KMS-11 (cell line): ENCODE measurements around the gene PIGQ.

Experiments
- H2AFZ ChIP-seq: fragments of 200-600 bp; sonication (generic); 2 replicates; pipeline ENCODE4 v1.6.1; 2016; ENCODE audit warnings: antibody characterized with exemption, mixed run types, low read depth
- H3K27ac ChIP-seq: fragments of 200-600 bp; sonication (generic); 2 replicates; pipeline ENCODE4 v1.6.1; 2016; ENCODE audit warnings: mild to moderate bottlenecking, mixed run types
- H3K27me3 ChIP-seq: fragments of 200-600 bp; sonication (generic); 2 replicates; pipeline ENCODE4 v1.6.1; 2017; ENCODE audit warnings: mild to moderate bottlenecking, low read depth, mixed run types, moderate library complexity; ENCODE audit not compliant: insufficient read depth
- H3K36me3 ChIP-seq: fragments of 200-600 bp; sonication (generic); 2 replicates; pipeline ENCODE4 v1.6.1; 2017; ENCODE audit warnings: mild to moderate bottlenecking, mixed run types; ENCODE audit not compliant: insufficient read depth
- H3K4me1 ChIP-seq: fragments of 200-600 bp; sonication (generic); 2 replicates; pipeline ENCODE4 v1.6.1; 2016; ENCODE audit warnings: mild to moderate bottlenecking, low read depth, mixed run types; ENCODE audit not compliant: poor library complexity, severe bottlenecking
- H3K4me2 ChIP-seq: fragments of 200-600 bp; sonication (generic); 2 replicates; pipeline ENCODE4 v1.7.0; 2016; ENCODE audit warnings: mild to moderate bottlenecking, mixed run types
- H3K4me3 ChIP-seq: fragments of 200-600 bp; sonication (generic); IDR thresholded peaks from 2 replicates; pipeline ENCODE4 v1.6.1; 2017; ENCODE audit warnings: low read depth, low read length, mixed read lengths; ENCODE audit not compliant: insufficient read depth
- H3K79me2 ChIP-seq: fragments of 200-600 bp; sonication (generic); 2 replicates; pipeline ENCODE4 v1.6.1; 2016; ENCODE audit warnings: low read depth, mixed run types; ENCODE audit not compliant: insufficient read depth
- H3K9ac ChIP-seq: fragments of 200-600 bp; sonication (generic); 2 replicates; pipeline ENCODE4 v1.6.1; 2016; ENCODE audit warnings: mild to moderate bottlenecking, mixed run types
- H4K20me1 ChIP-seq: fragments of 200-600 bp; sonication (generic); 2 replicates; pipeline ENCODE4 v1.6.1; 2016; ENCODE audit warnings: mild to moderate bottlenecking, mixed run types; ENCODE audit not compliant: insufficient read depth
- TF ChIP-seq, protein P1 (sequence below): fragments of 200-600 bp; sonication (generic); conservative IDR thresholded peaks from 2 replicates; pipeline ENCODE4 v1.6.1; 2017; ENCODE audit warnings: low read depth, mild to moderate bottlenecking, antibody characterized with exemption, low read length, moderate library complexity, mixed read lengths

PIGQ gene

GRCh38 chr16:593406-593805, 23.6 kb downstream of the PIGQ start:
- no peak overlapping the region for H3K9ac ChIP-seq
- H3K79me2 ChIP-seq, result peaks cover 30% of the 10 kb centered on the region
- H4K20me1 ChIP-seq, result no peaks in the 10 kb centered on the region
- no peaks in the 10 kb centered on the region for H3K36me3 ChIP-seq
- peaks cover 7% of the 10 kb centered on the region for H3K4me1 ChIP-seq
- no peaks in the 10 kb centered on the region for H3K27me3 ChIP-seq
- TF ChIP-seq, protein P1, sequence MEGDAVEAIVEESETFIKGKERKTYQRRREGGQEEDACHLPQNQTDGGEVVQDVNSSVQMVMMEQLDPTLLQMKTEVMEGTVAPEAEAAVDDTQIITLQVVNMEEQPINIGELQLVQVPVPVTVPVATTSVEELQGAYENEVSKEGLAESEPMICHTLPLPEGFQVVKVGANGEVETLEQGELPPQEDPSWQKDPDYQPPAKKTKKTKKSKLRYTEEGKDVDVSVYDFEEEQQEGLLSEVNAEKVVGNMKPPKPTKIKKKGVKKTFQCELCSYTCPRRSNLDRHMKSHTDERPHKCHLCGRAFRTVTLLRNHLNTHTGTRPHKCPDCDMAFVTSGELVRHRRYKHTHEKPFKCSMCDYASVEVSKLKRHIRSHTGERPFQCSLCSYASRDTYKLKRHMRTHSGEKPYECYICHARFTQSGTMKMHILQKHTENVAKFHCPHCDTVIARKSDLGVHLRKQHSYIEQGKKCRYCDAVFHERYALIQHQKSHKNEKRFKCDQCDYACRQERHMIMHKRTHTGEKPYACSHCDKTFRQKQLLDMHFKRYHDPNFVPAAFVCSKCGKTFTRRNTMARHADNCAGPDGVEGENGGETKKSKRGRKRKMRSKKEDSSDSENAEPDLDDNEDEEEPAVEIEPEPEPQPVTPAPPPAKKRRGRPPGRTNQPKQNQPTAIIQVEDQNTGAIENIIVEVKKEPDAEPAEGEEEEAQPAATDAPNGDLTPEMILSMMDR, result no peak
- no peak overlapping the region for H3K4me3 ChIP-seq
- no peak overlapping the region for H3K27ac ChIP-seq
- H2AFZ ChIP-seq, result no peak overlapping the region
- H3K4me2 ChIP-seq, result no peak overlapping the region

DNA sequence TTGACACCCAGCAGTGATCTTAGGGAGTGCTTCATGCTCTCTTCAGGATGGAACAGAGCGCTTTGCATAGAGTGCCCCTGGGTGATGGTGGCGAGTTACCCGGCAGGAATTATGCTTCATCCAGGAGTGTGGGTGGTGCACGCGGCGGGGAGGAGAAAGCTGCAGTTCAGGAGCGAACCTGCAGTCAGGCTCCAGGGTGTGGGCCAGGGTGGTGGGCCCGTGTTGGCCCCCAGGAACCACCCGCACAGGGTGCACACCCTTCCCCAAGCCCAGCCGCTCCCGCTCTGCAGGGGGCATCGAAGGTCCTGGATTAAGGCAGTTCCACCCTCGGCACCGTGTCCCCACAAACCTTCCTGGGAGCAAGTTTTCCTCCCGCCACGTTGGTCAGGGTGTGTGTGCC, 24.0 kb downstream of the PIGQ start:
- H3K27me3 ChIP-seq, result no peaks in the 10 kb centered on the region
- H3K9ac ChIP-seq, result no peak overlapping the region
- no peak overlapping the region for H3K4me3 ChIP-seq
- H3K4me1 ChIP-seq, result peaks cover 7% of the 10 kb centered on the region
- H2AFZ ChIP-seq, result no peak overlapping the region
- H3K79me2 ChIP-seq, result peaks cover 30% of the 10 kb centered on the region
- H3K36me3 ChIP-seq, result no peaks in the 10 kb centered on the region
- H3K27ac ChIP-seq, result no peak overlapping the region
- H4K20me1 ChIP-seq, result no peaks in the 10 kb centered on the region
- TF ChIP-seq, protein P1, result no peak
- H3K4me2 ChIP-seq, result no peak overlapping the region

GRCh38 chr16:595094-595528, 25.3 kb downstream of the PIGQ start:
- Histone ChIP-seq H2AFZ (no peak overlapping the region), H3K27me3 (no peaks in the 10 kb centered on the region), H3K9ac (no peak overlapping the region), H3K27ac (no peak overlapping the region), H3K79me2 (peaks cover 30% of the 10 kb centered on the region), H4K20me1 (no peaks in the 10 kb centered on the region), H3K4me3 (no peak overlapping the region), H3K36me3 (no peaks in the 10 kb centered on the region), H3K4me2 (no peak overlapping the region), H3K4me1 (peaks cover 7% of the 10 kb centered on the region)
- TF ChIP-seq, protein P1, result no peak

DNA sequence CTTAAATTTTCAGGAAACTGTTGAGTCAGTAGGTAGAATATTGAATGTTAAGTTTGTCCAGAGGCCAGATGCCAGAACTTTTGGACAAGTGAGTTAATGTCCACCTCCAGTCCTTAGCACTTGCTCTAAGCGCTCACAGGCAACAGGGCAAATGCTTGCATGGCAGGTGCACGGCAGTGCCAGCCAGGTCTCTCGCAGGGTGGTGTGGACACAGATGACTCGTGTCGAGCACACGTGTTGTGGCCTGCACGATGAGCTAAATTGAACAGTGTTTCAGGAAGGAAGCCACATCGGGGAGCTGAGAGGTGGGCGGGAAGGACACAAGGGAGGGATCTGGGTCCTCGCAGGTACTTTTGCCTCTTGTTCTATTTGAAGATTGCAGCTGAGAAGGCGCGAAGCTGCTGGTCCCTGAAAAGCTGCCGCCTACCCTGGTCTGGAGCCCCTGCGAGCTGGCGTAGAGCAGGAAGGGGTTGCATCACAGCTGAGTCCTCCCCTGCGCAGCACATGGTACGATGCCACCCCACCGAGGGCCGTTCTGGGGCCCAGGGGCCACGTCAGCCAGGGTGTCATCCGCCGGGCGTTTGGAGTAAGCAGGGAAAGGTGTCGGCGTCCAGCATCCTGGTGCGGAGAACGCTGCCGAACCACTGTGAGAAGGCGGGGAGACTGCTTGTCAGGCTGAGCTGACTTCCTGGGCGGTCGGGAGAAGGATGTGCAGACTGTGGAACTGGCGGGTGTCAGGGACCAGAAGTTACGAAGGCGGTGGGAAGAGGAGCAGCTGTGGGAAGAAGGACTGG, 26.4 kb downstream of the PIGQ start:
- Histone ChIP-seq H3K27me3 (no peaks in the 10 kb centered on the region), H3K4me3 (no peak overlapping the region), H3K4me1 (peaks cover 3% of the 10 kb centered on the region), H3K79me2 (peaks cover 25% of the 10 kb centered on the region), H3K36me3 (no peaks in the 10 kb centered on the region), H3K4me2 (no peak overlapping the region), H4K20me1 (no peaks in the 10 kb centered on the region), H3K9ac (no peak overlapping the region), H3K27ac (no peak overlapping the region), H2AFZ (no peak overlapping the region)
- TF ChIP-seq, protein P1, result no peak
